Esophagus squamous epithelium (tissue), 4 donors: ENCODE measurements around the gene INTS4.

ENCODE experiments used
- CTCF ChIP-seq, 6 experiments: fragments of 450-650 bp in 4 of 6; fragments of 200-600 bp in 2 of 6; sonication (generic) in 2 of 6; IDR thresholded peaks; one replicate each; pipeline ENCODE4 v1.5.1; 2016 to 2019; ENCODE audit warnings: antibody characterized with exemption in 6 of 6, mild to moderate bottlenecking in 4 of 6, moderate library complexity in 4 of 6
- POLR2A ChIP-seq, 4 donors: fragments of 450-650 bp; IDR thresholded peaks; one replicate each; pipeline ENCODE4 v1.6.1; 2017; ENCODE audit warnings: antibody characterized with exemption in 4 of 4, mild to moderate bottlenecking in 4 of 4, moderate library complexity in 3 of 4

- TF ChIP-seq CTCF (IDR thresholded peaks at IDR 0.05) (no peak), POLR2A (IDR thresholded peaks at IDR 0.05) (no peak)
Measured at GRCh38 chr11:77842441-77843121, 151.9 kb downstream of the INTS4 start.
